Gastrocnemius medialis (tissue), 4 donors: ENCODE data around the gene NRG2. TPM values are rescaled to one million over a fixed set of nuclear protein-coding genes. Genes with fewer than 3 reads are reported as not detected.
A peak's percentile ranks its signal among the peaks of the same experiment; 100 is the strongest.

Experiments used
- ATAC-seq, 2 donors: fragments of 150-250 bp; one replicate each; pipeline ENCODE4 v1.9.1; 2016
- DNase-seq, 2 donors: peaks; one replicate each; pipeline ENCODE4 v3.0.0-alpha.2; 2019
- H3K27ac ChIP-seq, 4 donors: fragments of 200-600 bp; sonication (generic); 1 replicate in 1 of 4; 2 replicates in 3 of 4; pipeline ENCODE4 v1.5.1; 2016 to 2018; ENCODE audit warnings: mild to moderate bottlenecking in 2 of 4, moderate library complexity in 1 of 4
- H3K27me3 ChIP-seq, 3 donors: fragments of 200-600 bp; sonication (generic) in 2 of 3; 1 replicate in 1 of 3; 2 replicates in 2 of 3; pipeline versions ENCODE4 v1.5.1 to v1.6.0; 2016 to 2019; ENCODE audit warnings: mild to moderate bottlenecking in 1 of 3, moderate library complexity in 1 of 3
- H3K36me3 ChIP-seq, 2 donors: fragments of 200-600 bp; sonication (generic) in 1 of 2; one replicate each; pipeline ENCODE4 v1.5.1; 2017 to 2018
- H3K4me1 ChIP-seq, 2 donors: fragments of 200-600 bp; sonication (generic) in 1 of 2; one replicate each; pipeline ENCODE4 v1.5.1; 2016 to 2017; ENCODE audit warnings: mild to moderate bottlenecking in 2 of 2
- H3K4me3 ChIP-seq, 4 donors: fragments of 200-600 bp; sonication (generic) in 3 of 4; 1 replicate in 1 of 4; 2 replicates in 3 of 4; pipeline ENCODE4 v1.5.1; 2016 to 2019; ENCODE audit warnings: mild to moderate bottlenecking in 2 of 4
- H3K9me3 ChIP-seq, 3 donors: fragments of 200-600 bp; sonication (generic) in 2 of 3; 1 replicate in 1 of 3; 2 replicates in 2 of 3; pipeline ENCODE4 v1.5.1; 2016 to 2019
- POLR2A ChIP-seq, 2 donors: fragments of 450-650 bp; IDR thresholded peaks; one replicate each; pipeline ENCODE4 v1.6.1; 2017; ENCODE audit warnings: antibody characterized with exemption in 2 of 2, mild to moderate bottlenecking in 2 of 2, moderate library complexity in 2 of 2
- in situ Hi-C, 4 donors: fragments of 200-750 bp; cut with MboI; loops; one replicate each; pipeline versions ENCODE4 v1.15.0 to v1.8.0; 2017; ENCODE audit warnings: low sequenced_read_pairs in 4 of 4
- intact Hi-C: fragments of 100-400 bp; cut with DNase I; formaldehyde crosslinking; loops from one replicate; pipeline ENCODE4 v1.15.1; 2023; ENCODE audit warnings: low total_unique reads
- total RNA-seq, 4 donors: library from RNA; depleted of rRNA; stranded (reverse); fragments of >200 nt; gene quantifications; one replicate each; pipeline versions ENCODE4 v1.1.0 to v1.2.3, GENCODE V29; 2016
- TF ChIP-seq, protein P1 (sequence below), 5 experiments: fragments of 450-650 bp in 3 of 5; fragments of 200-600 bp in 2 of 5; sonication (generic) in 2 of 5; IDR thresholded peaks in 4 of 5; conservative IDR thresholded peaks in 1 of 5; 1 replicate in 4 of 5; 2 replicates in 1 of 5; pipeline ENCODE4 v1.5.1; 2016 to 2019; ENCODE audit warnings: antibody characterized with exemption in 5 of 5, mild to moderate bottlenecking in 3 of 5, moderate library complexity in 3 of 5

Gene NRG2
- total RNA-seq, 4 donors from 2014 or later = 10.3 to 28.8 (median 20.0) TPM

DNA sequence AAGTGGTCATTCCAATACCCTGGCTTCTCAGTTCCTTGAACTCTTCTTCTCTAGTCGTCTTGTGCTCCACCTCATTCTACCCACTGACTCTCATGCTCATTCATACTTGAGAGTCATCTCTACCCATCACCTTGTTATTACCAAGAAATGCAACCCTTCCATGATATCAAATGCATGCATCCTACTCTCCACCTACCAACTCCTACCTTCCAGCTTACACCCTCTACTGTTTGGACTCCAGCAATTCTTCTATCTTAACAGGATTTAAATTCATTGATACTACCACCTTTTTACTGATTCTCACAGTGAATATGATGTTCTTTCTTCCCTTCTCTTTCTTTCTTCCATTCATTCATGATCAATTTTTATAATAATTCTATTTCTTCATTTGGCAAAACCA, 30.7 kb downstream of the NRG2 start:
- intact Hi-C loops = no loop called here
- in situ Hi-C loops = no loop called here
- DNase-seq (no peak), ATAC-seq (no peak)
- Histone ChIP-seq H3K4me3 (no peak overlapping the region), H3K27me3 (no peaks in the 10 kb centered on the region), H3K9me3 (no peaks in the 10 kb centered on the region), H3K27ac (peak overlapping the region; percentile 85 to 91 (median 87)), H3K4me1 (peaks cover 47 to 78% of the 10 kb centered on the region in 2 donors), H3K36me3 (no peaks in the 10 kb centered on the region)
- TF ChIP-seq, protein P1, sequence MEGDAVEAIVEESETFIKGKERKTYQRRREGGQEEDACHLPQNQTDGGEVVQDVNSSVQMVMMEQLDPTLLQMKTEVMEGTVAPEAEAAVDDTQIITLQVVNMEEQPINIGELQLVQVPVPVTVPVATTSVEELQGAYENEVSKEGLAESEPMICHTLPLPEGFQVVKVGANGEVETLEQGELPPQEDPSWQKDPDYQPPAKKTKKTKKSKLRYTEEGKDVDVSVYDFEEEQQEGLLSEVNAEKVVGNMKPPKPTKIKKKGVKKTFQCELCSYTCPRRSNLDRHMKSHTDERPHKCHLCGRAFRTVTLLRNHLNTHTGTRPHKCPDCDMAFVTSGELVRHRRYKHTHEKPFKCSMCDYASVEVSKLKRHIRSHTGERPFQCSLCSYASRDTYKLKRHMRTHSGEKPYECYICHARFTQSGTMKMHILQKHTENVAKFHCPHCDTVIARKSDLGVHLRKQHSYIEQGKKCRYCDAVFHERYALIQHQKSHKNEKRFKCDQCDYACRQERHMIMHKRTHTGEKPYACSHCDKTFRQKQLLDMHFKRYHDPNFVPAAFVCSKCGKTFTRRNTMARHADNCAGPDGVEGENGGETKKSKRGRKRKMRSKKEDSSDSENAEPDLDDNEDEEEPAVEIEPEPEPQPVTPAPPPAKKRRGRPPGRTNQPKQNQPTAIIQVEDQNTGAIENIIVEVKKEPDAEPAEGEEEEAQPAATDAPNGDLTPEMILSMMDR (IDR thresholded peaks at IDR 0.05 in 4 of 5, conservative IDR thresholded peaks at IDR 0.05 in 1 of 5) = no peak
- TF ChIP-seq POLR2A (IDR thresholded peaks at IDR 0.05) = no peak

DNA sequence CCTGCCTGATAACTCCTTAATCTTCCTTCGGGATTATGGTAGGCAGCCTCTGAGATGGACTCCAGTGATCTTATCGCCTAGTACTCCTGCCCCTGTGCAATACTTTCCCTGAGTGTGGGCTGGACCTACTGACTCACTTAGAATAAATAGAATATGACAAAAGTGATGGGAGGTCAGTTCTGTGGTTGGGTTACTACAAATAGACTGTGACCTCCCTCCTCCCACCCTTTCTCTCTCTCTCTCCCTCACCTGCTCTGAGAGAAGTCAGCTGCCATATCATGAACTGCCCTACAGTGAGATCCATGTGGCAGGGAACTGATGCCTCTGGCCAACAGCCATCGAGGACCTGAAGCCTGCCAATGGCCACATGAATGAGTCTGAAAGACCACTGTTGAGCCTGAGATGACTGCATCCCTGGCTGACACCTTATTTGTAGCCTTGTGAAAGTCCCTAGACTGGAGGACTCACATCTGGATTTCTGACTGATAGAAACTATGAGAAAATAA, 31.7 kb downstream of the NRG2 start:
- TF ChIP-seq, protein P1 (IDR thresholded peaks at IDR 0.05 in 4 of 5, conservative IDR thresholded peaks at IDR 0.05 in 1 of 5) = no peak
- peak; percentile 71 to 88 for TF ChIP-seq POLR2A (IDR thresholded peaks at IDR 0.05)
- Histone ChIP-seq H3K27ac (peak overlapping the region; percentile 85 to 95 (median 90)), H3K27me3 (no peaks in the 10 kb centered on the region), H3K4me3 (no peak overlapping the region), H3K36me3 (no peaks in the 10 kb centered on the region), H3K4me1 (peaks cover 40 to 75% of the 10 kb centered on the region in 2 donors), H3K9me3 (no peaks in the 10 kb centered on the region)
- peak; percentile 86 to 97 for DNase-seq
- intact Hi-C loops (no loop called here), in situ Hi-C loops (no loop called here)
- ATAC-seq = peak; percentile 97

DNA sequence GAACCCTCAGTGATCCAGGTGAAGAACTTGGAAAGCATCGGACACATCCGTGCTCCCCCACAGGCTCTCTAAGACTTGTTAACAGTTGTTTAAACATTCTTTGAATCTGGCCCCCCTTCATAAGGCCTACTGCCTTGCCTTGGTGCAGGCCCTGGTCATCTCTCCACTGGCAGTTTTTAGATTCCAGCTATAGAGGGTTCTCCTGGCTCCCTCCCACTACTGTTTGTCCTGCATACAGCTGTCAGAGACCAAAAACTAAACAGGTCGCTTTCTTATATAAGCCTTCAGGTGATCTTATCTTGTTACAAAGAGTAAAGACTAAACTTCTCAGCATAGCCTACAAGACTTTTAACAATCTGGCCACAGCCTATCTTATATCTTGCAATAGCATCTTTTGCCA, 32.3 kb downstream of the NRG2 start:
- intact Hi-C loops = no loop called here
- TF ChIP-seq, protein P1 (IDR thresholded peaks at IDR 0.05 in 4 of 5, conservative IDR thresholded peaks at IDR 0.05 in 1 of 5) = no peak
- no peak for TF ChIP-seq POLR2A (IDR thresholded peaks at IDR 0.05)
- ATAC-seq = peak; percentile 6 to 9

DNA sequence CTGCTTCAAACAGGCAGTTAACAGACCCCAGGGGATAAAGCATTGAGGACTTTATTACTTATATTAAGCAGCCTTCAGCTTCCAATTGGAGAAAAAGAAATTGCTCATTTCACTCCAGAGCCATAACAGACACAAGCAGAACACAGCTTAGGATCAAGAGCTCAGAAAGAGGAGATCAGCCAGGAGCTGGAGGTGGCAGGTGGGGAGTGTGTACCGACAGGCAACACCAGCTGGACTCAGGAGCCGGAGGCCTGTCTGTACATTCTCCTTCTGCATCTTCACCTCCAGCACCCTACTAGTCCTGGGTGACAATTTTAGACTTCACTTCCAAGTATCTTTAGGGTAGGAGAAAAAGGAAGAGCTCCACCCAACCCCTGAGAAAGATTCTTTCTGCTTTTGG, 35.8 kb downstream of the NRG2 start:
- no peaks in the 10 kb centered on the region for H3K36me3 ChIP-seq
- H3K27ac ChIP-seq = peak overlapping the region; percentile 53 to 91 (median 72)
- intact Hi-C loops = no loop called here
- in situ Hi-C loops = no loop called here
- no peak overlapping the region for H3K4me3 ChIP-seq
- no peaks in the 10 kb centered on the region for H3K9me3 ChIP-seq
- ATAC-seq (no peak), DNase-seq (no peak)
- H3K27me3 ChIP-seq = no peaks in the 10 kb centered on the region
- no peak for TF ChIP-seq POLR2A (IDR thresholded peaks at IDR 0.05)
- TF ChIP-seq, protein P1 (IDR thresholded peaks at IDR 0.05 in 4 of 5, conservative IDR thresholded peaks at IDR 0.05 in 1 of 5) = no peak
- peaks cover 52 to 61% of the 10 kb centered on the region in 2 donors for H3K4me1 ChIP-seq

More for the DNA sequence above, 32.3 kb downstream of the NRG2 start:
- Histone ChIP-seq H3K4me3 (no peak overlapping the region), H3K27ac (peak overlapping the region; percentile 85 to 95 (median 90)), H3K4me1 (peaks cover 38 to 69% of the 10 kb centered on the region in 2 donors), H3K27me3 (no peaks in the 10 kb centered on the region), H3K9me3 (no peaks in the 10 kb centered on the region), H3K36me3 (no peaks in the 10 kb centered on the region)
- DNase-seq = no peak
- in situ Hi-C loops = no loop called here

DNA sequence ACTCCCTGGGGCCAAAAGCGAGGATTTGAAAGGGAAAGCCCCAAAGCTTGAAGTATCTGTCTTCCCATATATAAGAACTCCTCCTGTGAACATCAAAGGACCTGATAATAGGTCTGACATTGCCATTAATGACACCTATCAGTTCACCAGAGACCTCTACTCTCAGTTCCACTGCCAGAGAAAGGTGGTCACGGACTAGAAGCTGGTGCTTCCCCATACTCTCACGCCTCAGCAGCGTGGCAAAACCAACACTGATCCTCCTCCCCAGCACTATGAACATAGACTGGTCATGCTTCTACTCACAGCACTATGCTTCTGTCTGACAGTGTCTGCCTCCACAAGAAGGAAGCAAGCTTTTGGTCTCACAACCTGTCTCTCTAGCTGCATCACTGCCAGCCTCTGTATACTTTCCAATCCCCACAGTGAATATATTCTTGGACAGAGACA, 37.9 kb downstream of the NRG2 start:
- peaks cover 45 to 53% of the 10 kb centered on the region in 2 donors for H3K4me1 ChIP-seq
- H3K9me3 ChIP-seq = no peaks in the 10 kb centered on the region
- ATAC-seq = no peak
- no peak overlapping the region for H3K27ac ChIP-seq
- no peak for DNase-seq
- in situ Hi-C loops = no loop called here
- H3K27me3 ChIP-seq = no peaks in the 10 kb centered on the region
- intact Hi-C loops = no loop called here
- TF ChIP-seq, protein P1 (IDR thresholded peaks at IDR 0.05 in 4 of 5, conservative IDR thresholded peaks at IDR 0.05 in 1 of 5) = no peak
- no peak for TF ChIP-seq POLR2A (IDR thresholded peaks at IDR 0.05)
- H3K4me3 ChIP-seq = no peak overlapping the region
- H3K36me3 ChIP-seq = no peaks in the 10 kb centered on the region
